ENCODE data around the gene CLDND2. TPM values are rescaled to one million over a fixed set of nuclear protein-coding genes. Genes with fewer than 3 reads are reported as not detected.

CLDND2 gene
- total and polyA plus RNA-seq, 2 experiments from 2014 or later = 1.2 to 7.2 TPM

DNA sequence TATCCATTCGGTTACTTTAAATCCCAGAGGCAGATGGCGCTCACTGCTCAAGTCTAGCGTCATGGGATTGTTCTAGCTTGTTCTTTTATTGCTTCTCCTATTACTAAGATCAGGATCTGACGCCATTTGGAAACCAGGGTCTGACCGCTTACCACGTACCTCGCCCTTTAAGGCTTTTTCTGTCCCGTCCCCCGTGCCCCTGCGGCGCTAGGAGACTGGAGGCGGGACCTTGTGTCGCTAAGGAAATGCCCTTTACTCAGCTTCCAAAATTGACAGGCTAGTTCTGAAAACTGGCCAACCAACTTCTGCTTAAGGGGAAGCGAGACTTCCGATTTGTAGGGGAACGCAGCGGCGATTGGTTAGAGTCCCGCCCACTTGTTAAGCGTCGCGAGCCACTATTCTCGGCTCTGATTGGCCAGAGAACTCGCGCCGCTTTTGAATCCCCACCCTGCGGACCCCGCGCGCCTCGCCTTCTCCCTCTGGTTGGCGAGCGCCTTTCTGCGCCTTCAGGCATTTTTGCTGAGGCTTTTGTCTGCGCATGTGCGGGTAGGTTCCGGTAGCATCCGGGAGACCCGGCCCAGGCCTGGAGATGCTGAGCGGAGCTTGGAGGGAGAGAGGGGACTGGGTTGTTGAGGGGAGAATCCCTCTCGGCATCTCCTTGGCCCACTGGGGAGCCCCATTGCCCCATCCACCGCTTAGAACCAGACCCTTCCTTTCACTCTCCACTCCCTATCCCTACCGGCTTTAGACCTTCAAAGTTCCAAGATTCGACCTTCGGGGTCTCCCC is 25.4 kb upstream of the CLDND2 start:
- TF ChIP-seq EZH2phosphoT487 (IDR thresholded peaks at IDR 0.05; ENCODE audit: low read depth, severe bottlenecking, unreplicated experiment) = no peak
- TF ChIP-seq, protein P1, sequence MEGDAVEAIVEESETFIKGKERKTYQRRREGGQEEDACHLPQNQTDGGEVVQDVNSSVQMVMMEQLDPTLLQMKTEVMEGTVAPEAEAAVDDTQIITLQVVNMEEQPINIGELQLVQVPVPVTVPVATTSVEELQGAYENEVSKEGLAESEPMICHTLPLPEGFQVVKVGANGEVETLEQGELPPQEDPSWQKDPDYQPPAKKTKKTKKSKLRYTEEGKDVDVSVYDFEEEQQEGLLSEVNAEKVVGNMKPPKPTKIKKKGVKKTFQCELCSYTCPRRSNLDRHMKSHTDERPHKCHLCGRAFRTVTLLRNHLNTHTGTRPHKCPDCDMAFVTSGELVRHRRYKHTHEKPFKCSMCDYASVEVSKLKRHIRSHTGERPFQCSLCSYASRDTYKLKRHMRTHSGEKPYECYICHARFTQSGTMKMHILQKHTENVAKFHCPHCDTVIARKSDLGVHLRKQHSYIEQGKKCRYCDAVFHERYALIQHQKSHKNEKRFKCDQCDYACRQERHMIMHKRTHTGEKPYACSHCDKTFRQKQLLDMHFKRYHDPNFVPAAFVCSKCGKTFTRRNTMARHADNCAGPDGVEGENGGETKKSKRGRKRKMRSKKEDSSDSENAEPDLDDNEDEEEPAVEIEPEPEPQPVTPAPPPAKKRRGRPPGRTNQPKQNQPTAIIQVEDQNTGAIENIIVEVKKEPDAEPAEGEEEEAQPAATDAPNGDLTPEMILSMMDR (IDR thresholded peaks at IDR 0.05; ENCODE audit: poor library complexity) = peak; percentile 19
- peak overlapping the region; percentile 64 for H2AFZ ChIP-seq
- H4K20me1 ChIP-seq (ENCODE audit: insufficient read depth, poor library complexity, severe bottlenecking) = no peaks in the 10 kb centered on the region
- peak; percentile 97 for DNase-seq (ENCODE audit: low spot score)
- WGBS (ENCODE audit: low lambda C conversion rate, missing lambda C conversion rate) = 3% methylated on average over 45 of the region's 45 CpGs
- H3K27ac ChIP-seq = peak overlapping the region; percentile 79
- H3K4me1 ChIP-seq (ENCODE audit: insufficient read depth) = no peaks in the 10 kb centered on the region
- H3K36me3 ChIP-seq (replicated peaks; ENCODE audit: insufficient read depth, low read depth) = no peaks in the 10 kb centered on the region
- H3K27me3 ChIP-seq = no peaks in the 10 kb centered on the region
- peak overlapping the region; percentile 75 for H3K4me2 ChIP-seq
- no peaks in the 10 kb centered on the region for H3K9me2 ChIP-seq (replicated peaks; ENCODE audit: insufficient read depth)
- H3K79me2 ChIP-seq = no peaks in the 10 kb centered on the region
- H3K4me3 ChIP-seq = peak overlapping the region; percentile 7
- no peaks in the 10 kb centered on the region for H3K9me3 ChIP-seq (ENCODE audit: low read depth)

DNA sequence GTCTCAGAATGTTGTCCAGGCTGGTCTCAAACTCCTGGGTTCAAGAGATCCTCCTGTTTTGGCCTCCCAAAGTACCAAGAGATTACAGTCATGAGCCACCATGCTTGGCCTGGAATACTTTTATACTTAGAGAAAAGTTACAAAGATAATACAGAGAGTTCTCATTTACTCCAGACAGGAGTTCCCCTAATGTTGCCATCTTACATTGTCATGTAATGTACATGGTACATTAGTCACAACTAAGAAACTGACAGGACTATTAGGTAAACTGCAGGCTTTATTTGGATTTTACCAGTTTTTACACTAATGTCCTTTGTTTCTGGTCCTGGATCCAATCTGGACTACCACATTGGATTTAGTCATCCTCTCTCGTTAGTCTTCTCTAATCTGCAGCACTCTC is 23.9 kb upstream of the CLDND2 start:
- no peaks in the 10 kb centered on the region for H3K36me3 ChIP-seq (replicated peaks; ENCODE audit: insufficient read depth, low read depth)
- no peaks in the 10 kb centered on the region for H4K20me1 ChIP-seq (ENCODE audit: insufficient read depth, poor library complexity, severe bottlenecking)
- H3K4me1 ChIP-seq (ENCODE audit: insufficient read depth) = no peaks in the 10 kb centered on the region
- H3K27me3 ChIP-seq = no peaks in the 10 kb centered on the region
- H3K9me3 ChIP-seq (ENCODE audit: low read depth) = no peaks in the 10 kb centered on the region
- DNase-seq (ENCODE audit: low spot score) = no peak
- no peak overlapping the region for H3K4me2 ChIP-seq
- TF ChIP-seq, protein P1 (IDR thresholded peaks at IDR 0.05; ENCODE audit: poor library complexity) = no peak
- TF ChIP-seq EZH2 (IDR thresholded peaks at IDR 0.05; ENCODE audit: borderline replicate concordance) (no peak), EZH2phosphoT487 (IDR thresholded peaks at IDR 0.05; ENCODE audit: low read depth, severe bottlenecking, unreplicated experiment) (no peak)
- 43% methylated on average over 1 of the region's 1 CpG for WGBS (ENCODE audit: low lambda C conversion rate, missing lambda C conversion rate)
- no peak overlapping the region for H3K27ac ChIP-seq
- no peak overlapping the region for H3K4me3 ChIP-seq
- no peaks in the 10 kb centered on the region for H3K79me2 ChIP-seq
- no peaks in the 10 kb centered on the region for H3K9me2 ChIP-seq (replicated peaks; ENCODE audit: insufficient read depth)
- H2AFZ ChIP-seq = no peak overlapping the region

DNA sequence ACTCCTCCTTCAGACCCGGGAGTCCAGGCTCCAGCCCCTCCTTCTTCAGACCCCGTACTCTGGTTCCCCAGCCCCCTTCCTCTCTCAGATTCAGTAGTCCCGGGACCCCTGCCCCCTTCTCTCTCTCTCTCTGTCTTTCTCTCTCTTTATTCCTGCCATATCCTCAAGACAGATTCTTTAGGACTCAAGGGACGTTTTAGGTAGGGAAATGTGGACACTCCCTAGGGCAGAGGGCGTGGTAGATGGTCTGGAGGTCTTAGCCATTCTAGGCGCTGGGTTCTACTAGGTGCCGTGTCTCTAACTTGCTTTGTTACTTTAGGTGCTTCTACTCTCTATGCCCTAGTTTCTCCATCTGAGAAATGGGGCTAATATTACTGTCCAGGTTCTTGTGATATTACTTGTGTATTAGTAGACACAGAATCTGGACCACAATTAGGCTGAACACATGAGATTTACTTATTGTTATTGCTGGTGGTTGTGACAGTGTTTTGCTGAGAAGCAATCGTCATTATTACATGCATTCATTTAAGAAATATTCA is 22.3 kb upstream of the CLDND2 start:
- Histone ChIP-seq H4K20me1 (ENCODE audit: insufficient read depth, poor library complexity, severe bottlenecking) (no peaks in the 10 kb centered on the region), H2AFZ (peak overlapping the region; percentile 26), H3K4me2 (peak overlapping the region; percentile 33), H3K27ac (no peak overlapping the region), H3K36me3 (replicated peaks; ENCODE audit: insufficient read depth, low read depth) (no peaks in the 10 kb centered on the region), H3K9me3 (ENCODE audit: low read depth) (no peaks in the 10 kb centered on the region), H3K4me3 (no peak overlapping the region), H3K9me2 (replicated peaks; ENCODE audit: insufficient read depth) (no peaks in the 10 kb centered on the region), H3K27me3 (no peaks in the 10 kb centered on the region), H3K79me2 (no peaks in the 10 kb centered on the region), H3K4me1 (ENCODE audit: insufficient read depth) (no peaks in the 10 kb centered on the region)
- no peak for DNase-seq (ENCODE audit: low spot score)
- 86% methylated on average over 5 of the region's 8 CpGs for WGBS (ENCODE audit: low lambda C conversion rate, missing lambda C conversion rate)
- no peak for TF ChIP-seq EZH2phosphoT487 (IDR thresholded peaks at IDR 0.05; ENCODE audit: low read depth, severe bottlenecking, unreplicated experiment)
- TF ChIP-seq, protein P1 (IDR thresholded peaks at IDR 0.05; ENCODE audit: poor library complexity) = no peak
- TF ChIP-seq EZH2 (IDR thresholded peaks at IDR 0.05; ENCODE audit: borderline replicate concordance) = no peak

All from hepatocyte (in vitro differentiated cells).